A204.1 (cell line): ENCODE data around the gene ACVR1.
"Not testable (repeated sequence)": the region's sequence is repeated elsewhere in the genome, so short reads cannot be mapped to it uniquely, and the experiment has no call there.

Experiments used
- FAIRE-seq: peaks from 2 replicates; lab custom pipeline; 2012; peaks lifted over from hg19 to GRCh38; lab: Jason Lieb, UNC

The ACVR1 gene

GRCh38 chr2:157893611-157894010, 17.5 kb upstream of the ACVR1 start:
- no peak for FAIRE-seq

DNA sequence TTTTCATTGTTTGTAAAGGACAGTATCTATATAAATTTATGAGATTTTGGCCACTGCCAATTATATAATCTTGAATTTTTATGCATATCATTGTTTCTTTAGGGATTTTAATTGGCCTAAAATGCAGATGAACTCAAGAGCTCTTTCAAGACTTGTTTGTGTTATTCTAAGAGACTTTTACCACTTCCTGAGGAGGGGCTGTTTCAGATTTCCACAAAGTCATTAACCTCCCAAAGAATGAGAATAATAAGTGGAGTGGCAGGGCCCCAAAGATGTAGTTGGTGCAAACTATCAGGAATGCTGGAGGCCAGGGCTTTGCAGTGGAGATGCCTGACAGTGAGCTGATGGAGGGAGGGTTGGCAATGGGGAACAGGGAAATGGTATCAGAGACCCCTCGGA, 15.5 kb upstream of the ACVR1 start:
- no peak for FAIRE-seq

- no peak for FAIRE-seq
Measured at GRCh38 chr2:157890969-157891642, 15.0 kb upstream of the ACVR1 start.

GRCh38 chr2:157887946-157888345, 11.8 kb upstream of the ACVR1 start:
- FAIRE-seq = no peak

DNA sequence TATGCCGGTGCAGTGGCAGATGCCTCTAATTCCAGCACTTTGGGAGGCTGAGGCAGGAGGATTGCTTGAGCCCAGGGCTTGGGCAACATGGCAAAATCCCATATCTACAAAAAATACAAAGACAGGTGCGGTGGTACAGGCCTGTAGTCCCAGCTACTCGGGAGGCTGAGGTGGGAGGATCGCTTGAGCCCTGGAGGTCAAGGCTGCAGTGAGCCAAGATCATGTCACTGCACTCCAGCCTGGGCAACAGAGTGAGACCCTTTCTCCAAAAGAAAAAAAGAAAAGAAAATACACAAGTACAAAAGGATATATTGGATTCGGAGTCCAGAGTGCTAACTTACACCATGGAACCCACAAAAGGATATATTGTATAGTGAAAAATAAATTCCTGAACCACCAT, 8.4 kb upstream of the ACVR1 start:
- FAIRE-seq = not testable (repeated sequence)

DNA sequence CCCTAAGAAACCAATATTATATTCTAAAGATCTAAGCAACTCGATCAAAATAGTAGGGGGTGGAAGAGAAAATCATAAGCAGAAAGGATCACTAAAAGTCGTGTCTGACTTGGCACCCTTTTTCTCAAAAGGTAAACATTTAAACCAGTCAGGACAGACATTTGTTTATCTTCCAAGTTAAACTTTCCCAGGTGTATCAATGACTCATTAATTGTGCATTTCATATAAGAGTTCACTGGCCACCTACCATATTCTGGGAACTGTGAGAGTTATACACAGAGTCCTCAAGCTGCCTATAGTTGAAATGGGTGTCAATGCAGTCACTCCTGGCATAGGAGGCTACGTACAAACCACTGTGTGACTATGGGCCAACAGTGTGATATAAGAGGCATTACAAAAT, 4.8 kb upstream of the ACVR1 start:
- no peak for FAIRE-seq

GRCh38 chr2:157877761-157878400, 1.8 kb upstream of the ACVR1 start:
- FAIRE-seq = no peak

GRCh38 chr2:157876786-157877138, 632 bp upstream of the ACVR1 start:
- no peak for FAIRE-seq

DNA sequence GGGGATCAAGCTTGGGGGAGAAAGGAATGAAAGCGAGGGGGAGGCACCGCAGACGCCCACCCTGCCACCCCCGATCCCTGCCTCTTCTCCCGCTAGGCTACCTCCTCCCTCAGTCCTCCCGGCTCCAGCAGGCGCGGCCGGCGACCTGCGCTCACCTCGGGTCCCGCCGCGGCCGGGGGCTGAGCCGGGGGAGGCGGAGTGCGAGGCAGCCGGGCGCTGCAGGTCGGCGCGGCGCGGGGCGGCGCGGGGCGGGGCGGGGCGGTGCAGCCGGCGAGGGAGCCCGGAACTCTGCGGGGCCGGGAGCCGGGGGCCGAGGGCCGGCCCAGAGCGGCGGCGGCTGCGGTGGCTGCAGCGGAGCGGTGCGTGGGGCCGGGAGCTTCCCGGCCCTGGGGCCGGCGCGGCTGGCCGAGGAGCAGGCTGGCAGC, 477 bp downstream of the ACVR1 start:
- no peak for FAIRE-seq

GRCh38 chr2:157874997-157875640, 1.0 kb downstream of the ACVR1 start:
- FAIRE-seq = no peak

- no peak for FAIRE-seq
Measured at GRCh38 chr2:157874348-157874747, 1.8 kb downstream of the ACVR1 start.

DNA sequence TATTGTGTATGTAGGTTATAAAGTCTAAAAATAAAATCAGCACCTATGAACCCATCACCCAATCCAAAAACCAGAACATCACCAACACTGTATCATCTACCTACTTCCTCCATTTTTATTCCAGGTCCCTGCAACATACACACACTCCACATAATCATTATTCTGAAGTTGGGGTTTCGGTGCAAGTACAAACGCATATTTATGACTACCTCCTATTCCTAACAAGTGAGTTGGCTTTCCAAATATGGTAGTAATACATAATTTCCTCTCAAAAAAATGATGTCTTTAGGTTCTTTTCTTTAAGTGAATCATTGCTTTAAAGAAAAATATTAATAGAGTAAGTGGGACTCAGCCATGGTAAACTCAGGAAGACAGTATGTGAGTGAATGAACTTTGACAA, 3.3 kb downstream of the ACVR1 start:
- no peak for FAIRE-seq

DNA sequence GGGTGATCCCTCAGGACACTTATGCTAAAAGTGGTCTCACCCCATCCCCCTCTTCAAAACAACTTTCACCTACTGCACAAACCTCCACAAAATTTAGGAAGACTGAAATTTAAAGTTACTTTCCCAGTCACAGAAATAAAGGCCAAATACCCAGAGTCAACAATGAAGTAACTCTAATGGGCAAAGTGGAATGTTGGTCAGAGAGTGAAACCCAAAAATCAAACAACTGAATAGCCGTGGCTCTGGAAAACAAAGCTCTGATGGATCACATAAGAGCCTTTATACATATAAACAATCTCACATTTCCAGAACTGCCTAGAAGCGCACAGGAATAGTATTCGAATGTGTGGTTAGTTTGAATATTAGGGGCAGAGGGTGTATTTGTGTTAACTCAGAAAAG, 4.7 kb downstream of the ACVR1 start:
- FAIRE-seq = no peak

- no peak for FAIRE-seq
Measured at GRCh38 chr2:157868993-157869392, 7.1 kb downstream of the ACVR1 start.

DNA sequence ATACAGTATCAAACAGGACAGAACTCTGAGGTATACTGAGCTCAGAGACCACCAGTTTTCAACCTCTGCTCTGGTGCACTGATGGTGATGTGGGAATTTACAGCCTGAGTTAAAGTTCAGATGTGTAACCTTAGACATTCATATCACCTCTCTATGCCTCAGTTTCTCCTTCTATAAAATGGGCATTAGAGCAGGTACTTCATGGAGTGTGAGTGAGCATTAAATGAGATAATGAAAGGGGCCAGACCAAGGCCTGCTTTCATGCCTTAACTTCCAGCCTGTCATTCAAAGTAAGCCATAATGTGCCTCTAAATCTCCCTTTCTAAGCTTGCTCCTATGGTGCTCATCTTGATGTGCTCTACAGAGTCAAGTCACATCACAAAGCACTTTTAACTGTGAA, 8.4 kb downstream of the ACVR1 start:
- no peak for FAIRE-seq

GRCh38 chr2:157866666-157867642, 9.2 kb downstream of the ACVR1 start:
- FAIRE-seq = no peak

GRCh38 chr2:157866202-157866601, 9.9 kb downstream of the ACVR1 start:
- no peak for FAIRE-seq

DNA sequence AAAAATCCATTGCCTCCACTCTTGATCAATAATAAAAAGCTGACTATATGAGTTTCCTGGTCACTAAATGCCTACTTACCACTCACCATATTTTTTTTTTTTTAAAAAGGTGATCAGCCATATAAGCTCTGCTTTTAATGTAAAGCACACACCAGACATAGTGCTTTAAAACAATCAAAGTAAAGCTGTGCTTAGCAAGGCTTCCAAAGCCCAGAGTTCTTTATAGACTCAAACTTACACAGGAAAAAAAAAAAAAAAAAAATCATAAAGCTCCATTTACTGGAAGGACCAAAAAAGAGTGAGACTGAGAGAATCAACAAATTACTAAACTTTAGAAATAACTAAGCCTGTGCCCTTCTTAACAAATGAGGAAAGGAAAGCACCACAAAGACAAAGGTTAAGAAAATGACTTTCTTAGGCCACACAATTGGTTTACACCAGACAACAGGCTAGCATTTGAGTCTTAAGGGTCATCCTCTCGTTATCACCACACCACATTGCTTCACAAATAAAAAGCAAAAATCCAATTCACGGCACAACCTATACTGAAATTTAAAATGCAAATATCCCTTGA, 11.2 kb downstream of the ACVR1 start:
- FAIRE-seq = no peak

- no peak for FAIRE-seq
Measured at GRCh38 chr2:157858846-157859245, 17.3 kb downstream of the ACVR1 start.

- FAIRE-seq = no peak
Measured at GRCh38 chr2:157857881-157858280, 18.2 kb downstream of the ACVR1 start.

GRCh38 chr2:157856187-157856515, 20.0 kb downstream of the ACVR1 start:
- FAIRE-seq = no peak

- no peak for FAIRE-seq
Measured at GRCh38 chr2:157853820-157854219, 22.3 kb downstream of the ACVR1 start.
